ENCODE measurements around the gene SLC28A1.

The SLC28A1 gene

GRCh38 chr15:84905016-84905916, 20.8 kb downstream of the SLC28A1 start:
- TF ChIP-seq, protein P1, sequence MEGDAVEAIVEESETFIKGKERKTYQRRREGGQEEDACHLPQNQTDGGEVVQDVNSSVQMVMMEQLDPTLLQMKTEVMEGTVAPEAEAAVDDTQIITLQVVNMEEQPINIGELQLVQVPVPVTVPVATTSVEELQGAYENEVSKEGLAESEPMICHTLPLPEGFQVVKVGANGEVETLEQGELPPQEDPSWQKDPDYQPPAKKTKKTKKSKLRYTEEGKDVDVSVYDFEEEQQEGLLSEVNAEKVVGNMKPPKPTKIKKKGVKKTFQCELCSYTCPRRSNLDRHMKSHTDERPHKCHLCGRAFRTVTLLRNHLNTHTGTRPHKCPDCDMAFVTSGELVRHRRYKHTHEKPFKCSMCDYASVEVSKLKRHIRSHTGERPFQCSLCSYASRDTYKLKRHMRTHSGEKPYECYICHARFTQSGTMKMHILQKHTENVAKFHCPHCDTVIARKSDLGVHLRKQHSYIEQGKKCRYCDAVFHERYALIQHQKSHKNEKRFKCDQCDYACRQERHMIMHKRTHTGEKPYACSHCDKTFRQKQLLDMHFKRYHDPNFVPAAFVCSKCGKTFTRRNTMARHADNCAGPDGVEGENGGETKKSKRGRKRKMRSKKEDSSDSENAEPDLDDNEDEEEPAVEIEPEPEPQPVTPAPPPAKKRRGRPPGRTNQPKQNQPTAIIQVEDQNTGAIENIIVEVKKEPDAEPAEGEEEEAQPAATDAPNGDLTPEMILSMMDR (IDR thresholded peaks at IDR 0.05; ENCODE audit: control insufficient read depth, extremely low read depth, insufficient read depth): no peak
- DNase-seq (ENCODE audit: low read depth): no peak
- H3K4me3 ChIP-seq (ENCODE audit: low read depth, low read length): no peak overlapping the region

- TF ChIP-seq, protein P1 (IDR thresholded peaks at IDR 0.05; ENCODE audit: control insufficient read depth, extremely low read depth, insufficient read depth): no peak
- no peak overlapping the region for H3K4me3 ChIP-seq (ENCODE audit: low read depth, low read length)
- DNase-seq (ENCODE audit: low read depth): no peak
Measured at GRCh38 chr15:84907731-84908130, 23.3 kb downstream of the SLC28A1 start.

- H3K4me3 ChIP-seq (ENCODE audit: low read depth, low read length): no peak overlapping the region
- no peak for DNase-seq (ENCODE audit: low read depth)
- TF ChIP-seq, protein P1 (IDR thresholded peaks at IDR 0.05; ENCODE audit: control insufficient read depth, extremely low read depth, insufficient read depth): no peak
Measured at GRCh38 chr15:84908564-84908963, 24.1 kb downstream of the SLC28A1 start.

DNA sequence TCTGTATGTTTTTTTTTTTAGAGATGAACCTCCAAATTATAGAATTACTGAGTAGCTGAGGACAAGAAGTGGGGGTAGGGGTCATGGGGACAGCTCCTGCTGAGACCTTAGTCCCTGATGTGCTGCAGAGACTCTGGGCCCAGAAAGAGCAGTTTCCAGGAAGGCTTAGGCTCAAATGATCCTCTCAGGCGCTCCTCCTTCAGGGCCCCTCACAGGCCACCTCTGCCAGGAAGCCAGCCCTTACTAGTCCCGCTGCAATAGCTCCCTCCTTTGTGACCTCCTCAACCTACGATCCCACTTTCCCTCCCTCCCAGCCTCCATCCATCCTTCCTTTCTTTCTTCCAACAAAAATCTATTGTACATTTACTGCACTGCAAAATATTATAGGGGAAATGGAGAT, 24.6 kb downstream of the SLC28A1 start:
- no peak for DNase-seq (ENCODE audit: low read depth)
- TF ChIP-seq, protein P1 (IDR thresholded peaks at IDR 0.05; ENCODE audit: control insufficient read depth, extremely low read depth, insufficient read depth): no peak
- H3K4me3 ChIP-seq (ENCODE audit: low read depth, low read length): no peak overlapping the region

- no peak for DNase-seq (ENCODE audit: low read depth)
- no peak overlapping the region for H3K4me3 ChIP-seq (ENCODE audit: low read depth, low read length)
- TF ChIP-seq, protein P1 (IDR thresholded peaks at IDR 0.05; ENCODE audit: control insufficient read depth, extremely low read depth, insufficient read depth): no peak
Measured at GRCh38 chr15:84909782-84910181, 25.3 kb downstream of the SLC28A1 start.

GRCh38 chr15:84910928-84911623, 26.6 kb downstream of the SLC28A1 start:
- H3K4me3 ChIP-seq (ENCODE audit: low read depth, low read length): no peak overlapping the region
- DNase-seq (ENCODE audit: low read depth): no peak
- TF ChIP-seq, protein P1 (IDR thresholded peaks at IDR 0.05; ENCODE audit: control insufficient read depth, extremely low read depth, insufficient read depth): no peak
